HG02623 (cell line): ENCODE data around the gene DCDC1.

Source experiments
- ATAC-seq: cut with Tn5 transposase; IDR thresholded peaks from one replicate; pipeline ENCODE4 v1.9.1; 2021; ENCODE audit warnings: moderate library complexity; ENCODE audit not compliant: unreplicated experiment

Gene DCDC1

DNA sequence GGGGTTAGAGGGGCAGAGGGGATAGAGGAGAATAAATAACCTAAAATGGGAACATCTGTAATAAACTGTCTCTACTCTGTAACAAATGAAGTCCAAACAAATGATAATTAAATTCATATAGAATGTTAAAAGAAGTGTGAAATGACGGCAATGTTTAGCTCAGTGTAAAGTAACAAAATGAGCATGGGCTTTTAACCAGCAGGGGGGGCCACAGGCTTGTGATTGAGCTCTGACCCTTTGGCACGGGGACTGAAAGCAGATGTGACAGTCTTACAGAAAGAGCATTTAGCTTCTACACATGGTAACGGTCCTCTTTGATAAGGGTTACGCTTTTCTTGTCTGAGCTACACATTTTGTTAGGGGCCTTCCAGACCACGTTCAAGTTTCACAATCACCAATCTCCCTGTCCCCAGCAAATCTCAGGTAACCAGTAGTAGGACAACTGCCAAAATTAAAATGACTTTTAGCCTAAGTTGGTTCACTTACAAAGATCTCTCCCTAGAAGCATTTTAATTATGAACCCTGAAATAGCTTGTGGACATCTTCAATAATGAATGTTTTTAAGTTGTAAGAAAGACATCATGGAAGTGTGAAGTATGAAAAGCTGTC lies 262.5 kb downstream of the DCDC1 start:
- peak; percentile 79 for ATAC-seq

DNA sequence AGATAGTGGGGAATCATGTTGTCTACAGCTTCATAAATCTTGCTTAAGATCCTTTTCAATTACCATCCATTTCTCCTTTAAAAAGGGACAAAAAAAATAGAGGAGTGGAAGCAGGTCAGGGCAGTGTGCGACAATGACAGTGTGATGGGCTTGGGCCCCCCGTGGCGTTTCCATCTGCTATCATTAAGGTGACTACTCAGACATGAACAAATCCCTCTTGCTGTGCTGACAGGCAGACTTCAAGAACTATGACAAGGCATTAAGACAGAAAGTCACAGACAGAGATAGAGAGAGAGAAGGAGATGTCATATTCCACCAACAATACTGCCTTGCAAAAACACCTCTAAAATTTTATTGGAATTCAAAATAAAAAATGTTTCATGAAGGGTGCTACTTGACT lies 263.2 kb downstream of the DCDC1 start:
- no peak for ATAC-seq

DNA sequence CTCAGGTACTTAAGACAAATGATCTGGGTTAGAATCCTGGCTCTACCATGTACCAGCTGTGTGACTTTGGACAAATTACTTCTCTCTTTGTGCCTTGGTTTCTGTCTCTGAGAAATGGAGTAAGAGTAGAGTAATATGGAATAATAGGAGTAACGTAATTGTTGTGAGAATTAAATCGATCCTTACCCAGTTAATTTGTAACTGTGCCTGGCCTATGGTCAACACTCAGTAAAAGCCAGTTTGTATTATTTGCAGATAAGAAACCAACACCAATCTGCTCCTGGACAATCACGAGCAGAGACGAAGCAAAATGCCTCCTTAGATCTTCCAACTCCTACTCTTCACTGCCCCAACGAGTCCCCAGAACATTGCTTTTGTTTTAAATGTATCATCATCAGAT lies 266.7 kb downstream of the DCDC1 start:
- ATAC-seq = no peak

DNA sequence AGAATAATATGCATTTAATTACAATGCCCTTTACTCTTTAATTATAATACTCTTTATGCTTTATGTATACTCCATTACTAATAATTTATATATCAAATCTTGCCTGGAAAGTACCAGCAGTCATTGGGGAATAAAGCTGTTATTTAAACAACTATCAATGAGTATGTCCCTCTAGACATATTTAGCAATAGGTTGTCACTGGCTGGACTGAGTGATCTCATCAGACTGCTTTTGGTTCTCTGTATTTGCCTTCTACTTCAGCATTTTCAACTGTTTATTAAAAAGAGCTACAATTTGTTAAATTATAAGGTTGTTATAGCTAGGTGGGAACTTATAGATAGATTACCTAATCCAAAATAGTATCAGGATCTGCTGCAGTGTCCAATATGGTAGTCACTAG lies 267.2 kb downstream of the DCDC1 start:
- ATAC-seq = no peak

DNA sequence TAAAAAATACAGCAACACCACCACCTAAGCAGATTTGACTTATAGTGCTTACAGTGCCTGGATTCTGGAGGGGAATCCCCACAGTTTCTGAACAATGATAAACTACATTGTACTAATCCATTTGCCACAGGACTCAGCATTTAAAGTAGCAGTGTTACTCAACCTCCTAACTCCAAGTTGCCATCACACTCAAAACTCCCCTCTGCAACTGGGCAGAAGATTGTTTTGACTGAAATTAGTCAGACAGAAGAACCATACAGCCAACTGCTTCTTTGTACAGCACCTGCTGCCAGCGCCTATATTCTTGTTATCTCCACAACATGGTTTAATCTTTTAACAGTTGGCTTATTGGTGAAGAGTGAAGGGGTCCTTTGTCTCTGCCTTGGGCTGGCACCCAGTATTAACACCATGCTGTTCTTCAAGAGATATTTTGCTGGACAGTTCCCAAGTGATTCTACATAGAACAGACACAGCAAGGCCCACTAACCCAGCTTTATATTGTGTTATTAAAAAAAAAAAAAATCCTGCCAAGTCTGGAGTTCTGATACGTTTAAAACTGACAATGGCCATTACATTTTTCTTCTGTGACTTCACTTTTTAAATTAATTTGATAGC lies 273.2 kb downstream of the DCDC1 start:
- no peak for ATAC-seq

DNA sequence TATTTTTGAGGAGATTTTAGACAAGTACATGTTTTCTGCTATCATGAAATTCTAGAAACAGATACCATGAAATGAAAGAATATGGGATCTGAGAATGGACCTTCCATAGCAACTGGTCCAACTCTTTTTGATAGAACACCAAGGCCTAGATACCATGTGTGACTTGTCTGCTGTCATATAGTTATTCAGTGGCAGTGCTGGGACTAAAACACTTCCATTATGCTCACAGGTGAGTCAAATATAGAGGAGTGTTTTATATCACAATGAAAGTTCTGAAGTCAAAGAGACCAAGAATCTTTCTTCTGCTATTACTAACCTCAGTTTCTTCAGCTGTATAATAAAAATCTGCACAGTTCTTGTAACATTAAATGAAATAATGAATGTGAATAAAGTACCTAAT lies 276.9 kb downstream of the DCDC1 start:
- ATAC-seq = no peak

DNA sequence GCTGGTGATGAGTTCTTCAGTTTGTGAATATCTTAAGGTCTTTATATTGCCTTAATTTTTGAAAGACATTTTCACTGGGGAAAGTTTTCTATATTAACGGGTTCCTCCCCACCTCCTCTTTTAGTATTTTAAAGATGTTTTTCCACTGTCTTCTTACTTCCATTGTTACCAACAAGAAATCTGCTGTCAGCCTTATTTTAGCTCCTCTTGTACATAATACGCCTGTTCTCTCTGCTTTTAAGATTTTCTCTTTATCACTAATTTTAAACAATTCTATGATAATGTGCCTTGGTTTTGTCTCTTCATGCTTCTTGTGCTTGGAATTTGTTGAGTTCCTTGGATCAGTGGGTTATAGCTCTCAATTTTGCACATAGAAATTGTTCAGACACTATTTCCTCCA lies 280.4 kb downstream of the DCDC1 start:
- no peak for ATAC-seq

DNA sequence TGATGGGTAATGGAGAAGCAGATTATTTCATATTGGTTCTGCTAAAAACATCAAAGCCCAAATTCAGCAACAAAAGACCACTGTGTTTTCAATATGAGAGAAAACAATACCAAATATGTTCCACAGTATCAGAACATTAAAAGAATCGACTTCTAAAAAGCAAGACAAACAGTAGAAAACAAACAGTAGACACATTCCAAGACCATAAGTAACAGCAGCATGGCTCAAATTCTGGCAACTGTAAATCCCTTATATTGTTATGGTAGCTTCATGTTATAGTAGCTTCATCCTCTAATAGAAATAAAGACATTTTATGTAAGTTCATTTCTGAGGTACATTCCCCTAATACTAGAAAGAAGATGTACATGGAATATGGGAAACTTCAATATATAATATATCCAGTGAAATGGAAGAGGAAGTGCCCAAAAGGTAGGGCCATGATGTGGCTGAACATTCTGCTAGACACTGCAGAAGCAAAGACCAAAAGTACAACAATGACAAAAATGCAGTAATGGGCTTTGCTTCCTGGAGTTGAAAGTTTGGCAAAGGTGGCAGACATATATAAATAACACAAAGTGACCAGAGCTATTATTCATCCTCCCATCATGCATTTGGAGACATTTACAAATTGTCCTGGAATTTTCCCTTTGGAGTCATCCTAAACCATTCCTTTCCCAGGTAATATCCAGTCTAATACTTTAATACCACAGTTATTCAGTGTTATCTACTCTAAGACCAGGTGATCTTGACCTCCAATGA lies 299.9 kb downstream of the DCDC1 start:
- no peak for ATAC-seq

DNA sequence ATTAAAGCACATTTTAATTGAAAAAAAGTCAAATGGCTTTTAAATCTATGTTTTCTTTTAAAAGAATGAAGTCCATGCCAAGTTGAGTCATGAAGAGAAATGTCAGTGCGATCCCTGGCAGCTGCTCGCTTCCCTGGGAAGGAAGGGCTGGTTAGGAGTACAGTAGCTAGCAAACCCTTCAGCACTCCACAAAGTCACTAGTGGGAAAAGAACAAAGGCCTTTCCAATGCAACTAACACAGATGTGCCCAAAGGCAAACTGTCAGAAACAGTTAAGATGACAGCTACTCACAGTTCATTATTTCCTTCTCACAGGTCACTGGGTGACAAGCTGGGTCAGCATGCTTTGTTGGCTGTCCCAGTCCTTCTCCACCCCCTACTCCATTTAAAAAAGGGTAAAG lies 308.7 kb downstream of the DCDC1 start:
- ATAC-seq = no peak

DNA sequence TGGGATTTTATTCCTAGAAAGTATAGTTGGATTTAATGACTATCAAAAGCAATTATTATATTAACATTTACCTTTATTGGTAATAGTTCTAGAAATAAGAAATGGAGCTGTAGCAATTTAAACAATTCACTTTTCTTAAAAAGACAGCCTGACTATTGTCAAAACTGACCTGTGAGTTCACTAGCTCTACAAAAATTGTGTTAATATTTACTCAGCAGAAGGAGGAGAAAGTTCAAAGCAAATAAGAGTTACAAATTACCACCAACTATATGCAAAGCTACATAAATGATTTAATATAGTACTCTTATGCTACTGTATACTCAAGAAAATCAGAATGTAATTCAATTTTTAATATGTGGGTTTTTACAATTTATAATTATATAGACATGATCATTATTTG lies 310.0 kb downstream of the DCDC1 start:
- no peak for ATAC-seq

DNA sequence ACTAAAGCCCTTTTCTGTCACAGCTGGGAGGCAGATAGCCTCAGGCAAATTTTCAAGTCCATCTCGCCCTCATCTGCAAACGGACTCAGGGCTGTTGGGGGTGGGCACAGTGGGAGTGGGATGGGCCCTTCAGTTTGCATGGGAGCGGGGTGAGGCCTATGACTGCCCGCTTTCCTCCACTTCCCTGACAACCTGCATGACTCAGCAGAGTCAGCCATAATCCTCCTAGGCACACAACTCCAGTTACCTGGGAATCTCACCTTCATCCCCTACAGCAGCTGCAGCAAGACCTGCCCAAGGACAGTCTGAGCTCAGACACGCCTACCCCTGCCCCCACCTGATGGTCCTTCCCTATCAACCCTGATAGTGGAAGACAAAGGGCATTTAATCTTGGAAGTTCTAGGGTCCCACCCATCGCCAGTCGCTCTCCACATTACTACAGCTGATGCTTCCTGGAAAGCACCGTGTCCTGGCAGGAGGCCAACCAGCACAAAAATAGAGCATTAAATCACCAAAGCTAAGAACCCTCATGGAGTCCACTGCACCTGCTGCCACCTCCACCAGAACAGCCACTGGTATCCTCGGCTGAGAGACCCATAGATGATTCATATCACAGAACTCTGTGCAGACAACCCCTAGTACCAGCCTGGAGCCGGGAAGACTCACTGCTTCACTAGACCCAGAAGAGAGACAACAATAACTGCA lies 319.3 kb downstream of the DCDC1 start:
- no peak for ATAC-seq

DNA sequence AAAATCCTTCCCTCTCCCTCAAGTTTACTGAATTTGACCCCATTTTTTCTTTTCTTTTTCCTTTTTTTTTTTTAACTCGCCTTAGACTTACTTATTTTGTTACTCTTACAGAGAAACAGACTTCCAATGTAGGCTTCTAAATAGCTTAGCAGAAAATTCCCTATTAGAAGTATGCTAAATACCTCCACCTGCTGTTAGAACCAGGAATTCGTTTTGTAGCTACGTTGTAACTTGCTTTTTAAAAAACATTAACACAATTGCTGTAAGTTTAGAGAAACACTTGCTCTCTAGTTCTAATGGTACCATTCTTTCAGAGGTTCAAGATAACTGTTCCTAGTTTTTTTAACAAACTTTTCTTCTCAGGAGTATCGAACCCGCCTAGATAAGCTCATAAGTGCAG lies 324.2 kb downstream of the DCDC1 start:
- ATAC-seq = no peak

DNA sequence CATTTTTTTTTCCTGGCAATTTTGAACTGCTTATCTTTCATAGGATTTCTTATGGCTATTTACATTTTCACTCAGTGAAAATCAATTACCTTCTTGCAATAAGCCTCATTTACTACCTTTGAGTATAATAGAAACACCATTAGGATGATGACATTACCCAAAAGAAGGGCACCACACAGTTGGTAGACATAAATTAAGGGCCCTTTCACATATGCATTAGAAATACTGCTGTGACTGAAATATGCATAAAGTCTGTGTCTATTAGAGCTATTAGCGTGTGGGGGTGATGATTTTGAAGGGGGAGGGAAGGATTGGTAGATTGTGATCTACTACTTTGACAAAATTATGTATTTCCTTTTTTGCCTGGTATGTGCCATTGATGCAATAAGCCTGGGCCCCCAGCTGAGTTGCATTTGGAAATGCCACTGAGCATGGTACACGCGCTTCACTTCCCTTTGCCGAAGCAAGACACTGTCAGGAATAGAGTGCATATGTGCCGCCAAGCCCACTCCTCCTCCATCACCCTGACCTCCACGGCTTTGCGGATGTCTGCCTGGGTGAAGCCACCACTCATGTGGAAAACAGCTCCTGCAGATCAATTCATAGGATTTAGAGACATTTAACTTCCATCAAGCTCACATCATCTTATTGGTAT lies 339.3 kb downstream of the DCDC1 start:
- ATAC-seq = no peak

DNA sequence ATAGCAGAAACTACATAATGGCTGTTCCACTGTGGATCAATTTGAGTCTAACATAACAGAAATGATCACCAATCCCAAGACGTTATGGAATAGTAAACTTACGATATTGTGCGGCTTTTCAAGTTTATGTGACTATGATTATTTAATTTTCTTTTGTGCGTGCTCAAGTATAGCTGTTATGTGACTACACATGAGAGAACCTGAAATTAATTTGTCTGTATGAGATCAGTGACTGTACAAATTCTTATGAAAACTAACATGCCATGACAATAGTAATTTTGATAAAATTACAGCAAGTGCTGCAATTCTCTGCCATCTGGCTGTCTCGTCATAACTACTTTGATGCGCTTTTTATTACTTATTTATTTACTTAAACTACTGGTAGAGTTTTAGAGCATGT lies 343.2 kb downstream of the DCDC1 start:
- ATAC-seq = no peak

DNA sequence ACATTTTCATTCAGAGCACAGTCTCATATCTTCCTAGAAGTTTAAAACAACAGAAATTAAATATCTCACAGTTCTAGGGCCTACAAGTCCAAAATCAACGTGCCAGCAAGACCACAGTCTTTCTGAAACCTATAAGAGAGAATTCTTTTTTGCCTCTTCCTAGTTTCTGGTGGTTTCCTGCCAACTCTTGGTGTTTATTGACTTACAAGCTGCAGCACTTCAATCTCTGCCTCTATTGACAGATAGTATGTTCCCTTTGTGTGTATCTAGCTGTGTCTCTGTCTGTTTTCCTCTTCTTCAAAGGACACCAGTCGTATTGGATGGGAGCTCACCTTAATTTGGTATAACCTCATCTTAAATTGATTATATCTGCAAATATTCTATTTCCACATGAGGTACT lies 347.5 kb downstream of the DCDC1 start:
- ATAC-seq = no peak

DNA sequence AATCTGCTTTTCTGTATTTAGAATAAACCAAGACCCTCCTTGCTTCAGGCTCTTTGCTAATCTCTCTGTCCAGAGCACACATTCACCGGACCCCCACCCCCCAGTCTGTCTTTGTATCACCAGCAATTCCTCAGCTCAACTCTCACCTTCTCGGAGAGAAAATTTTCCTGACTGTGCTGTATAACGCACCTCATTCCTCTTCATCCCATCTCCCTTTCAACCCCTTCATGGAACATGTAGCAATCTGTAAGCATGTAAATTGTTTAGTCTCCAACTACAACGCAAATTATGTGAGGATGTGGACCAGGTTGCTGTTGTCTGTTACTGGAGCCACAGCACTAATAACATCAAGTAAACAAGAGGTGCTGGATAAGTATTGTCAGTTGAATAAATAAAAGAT lies 349.8 kb downstream of the DCDC1 start:
- no peak for ATAC-seq

DNA sequence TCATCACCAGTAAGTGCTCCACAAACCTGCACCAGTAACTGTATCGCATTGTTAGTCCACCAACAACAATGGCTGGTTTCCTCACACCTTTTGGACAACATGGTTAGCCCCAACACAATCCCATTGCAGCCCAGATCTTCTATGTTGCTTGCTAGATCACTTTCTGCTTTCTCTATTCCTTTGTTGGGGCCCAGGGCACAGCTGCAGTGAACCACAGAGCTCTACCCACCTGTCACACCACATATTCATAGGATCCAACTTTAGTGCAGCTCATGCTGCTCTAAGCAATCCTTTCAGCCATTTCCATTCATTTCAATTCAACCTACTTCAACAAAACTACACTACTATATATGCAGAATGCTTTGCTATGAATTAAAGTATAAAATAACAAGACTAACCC lies 364.3 kb downstream of the DCDC1 start:
- ATAC-seq = no peak

DNA sequence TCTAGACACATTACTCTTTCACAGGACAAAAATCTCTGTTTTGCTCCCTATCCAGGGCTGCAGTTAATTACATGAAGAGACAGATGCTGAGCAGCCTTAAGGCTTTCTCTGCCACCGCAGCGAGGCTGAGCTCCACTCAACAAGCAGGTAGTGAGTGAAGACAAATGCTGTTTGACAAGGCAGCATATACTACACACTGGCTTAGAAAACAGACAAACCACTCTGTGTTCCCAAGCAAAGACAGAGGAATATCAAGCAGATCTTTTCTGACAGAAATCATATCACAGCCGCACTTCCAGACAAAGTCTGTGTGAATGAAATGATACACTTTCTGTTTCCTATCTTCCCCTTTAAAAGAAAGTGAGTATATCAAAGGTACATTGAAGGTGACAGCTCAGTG lies 368.1 kb downstream of the DCDC1 start:
- no peak for ATAC-seq

DNA sequence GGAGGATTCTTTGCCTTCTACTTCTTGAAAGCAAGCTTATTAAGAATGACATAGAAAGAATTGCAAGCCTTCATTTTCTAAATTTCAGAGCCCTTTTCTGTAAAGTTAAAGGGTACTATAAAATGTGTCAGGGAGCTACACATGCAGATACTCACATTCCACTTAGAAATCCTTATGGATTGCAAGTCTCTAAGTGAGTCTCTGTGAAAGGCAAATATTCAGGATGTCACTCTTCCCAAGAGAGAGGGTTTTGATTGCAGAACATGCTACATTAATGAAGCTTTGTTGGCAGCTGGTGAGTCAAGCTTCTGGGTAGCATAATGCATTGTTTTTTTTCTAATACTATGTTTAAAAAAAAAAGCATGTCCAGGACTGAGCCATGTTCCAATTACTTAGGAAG lies 369.2 kb downstream of the DCDC1 start:
- ATAC-seq = no peak

DNA sequence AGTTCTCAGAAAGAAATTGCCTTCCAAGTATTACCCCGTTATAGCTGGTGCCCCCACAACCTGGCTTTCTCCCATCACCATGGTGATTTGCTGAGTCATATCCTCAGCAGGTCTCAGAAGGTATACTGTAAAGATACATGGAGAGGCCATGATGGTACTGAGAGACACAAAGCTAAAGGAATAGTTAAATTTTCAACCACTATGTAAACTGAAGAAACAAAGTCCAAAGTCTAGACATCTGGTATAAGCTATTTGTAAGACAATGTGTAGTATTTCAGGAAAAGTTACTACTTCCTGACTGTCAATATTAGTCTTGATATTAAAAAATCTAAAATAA lies 377.1 kb downstream of the DCDC1 start:
- no peak for ATAC-seq

DNA sequence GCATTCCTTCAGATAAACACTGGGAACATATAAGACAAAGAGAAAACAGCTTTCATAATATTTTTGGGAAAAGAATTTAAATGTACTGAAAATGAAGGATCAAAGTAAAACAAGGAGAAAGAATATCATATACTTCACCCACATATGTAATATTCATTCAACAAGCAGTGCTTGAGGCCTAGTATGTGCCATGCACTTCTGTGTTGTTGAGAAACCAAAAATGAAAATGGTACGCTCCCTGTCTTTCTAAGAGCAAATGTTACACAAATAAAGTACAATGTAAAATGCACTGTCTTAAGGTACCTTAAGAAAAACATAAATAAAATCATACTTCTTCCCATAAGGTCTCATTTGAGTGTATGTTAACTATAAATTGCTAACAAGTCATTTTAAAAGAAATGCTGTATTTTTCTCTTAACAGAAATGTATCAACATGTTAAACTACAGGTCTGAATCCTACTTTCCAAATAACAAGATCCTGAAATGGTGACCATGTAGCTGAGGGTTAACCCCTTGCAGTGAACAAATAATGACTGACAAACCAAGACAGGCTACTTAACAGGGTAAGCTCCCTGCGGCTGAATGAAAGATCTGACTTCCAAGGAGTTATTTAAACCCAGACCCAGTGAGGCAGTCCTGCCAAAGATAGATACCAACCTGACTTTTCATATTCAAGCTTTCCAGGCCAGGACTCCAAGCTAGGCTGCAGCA lies 377.6 kb downstream of the DCDC1 start:
- ATAC-seq = no peak
